ENCODE data around the gene DNAL1.
A peak's percentile ranks its signal among the peaks of the same experiment; 100 is the strongest.
"Not testable (repeated sequence)": the region's sequence is repeated elsewhere in the genome, so short reads cannot be mapped to it uniquely, and the experiment has no call there.

DNAL1 gene

DNA sequence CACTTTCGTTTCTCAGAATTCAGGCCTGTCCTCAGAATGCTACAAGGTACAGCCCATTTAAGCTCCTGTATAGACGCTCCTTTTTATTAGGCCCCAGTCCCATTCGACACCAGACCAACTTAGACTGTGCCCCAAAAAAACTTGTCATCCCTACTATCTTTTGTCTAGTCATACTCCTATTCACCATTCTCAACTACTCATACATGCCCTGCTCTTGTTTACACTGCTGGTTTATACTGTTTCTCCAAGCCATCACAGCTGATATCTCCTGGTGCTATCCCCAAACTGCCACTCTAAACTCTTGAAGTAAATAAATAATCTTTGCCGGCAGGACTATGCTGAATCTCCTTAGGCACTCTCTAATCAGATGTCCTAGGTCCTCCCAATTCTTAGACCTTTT is 63.3 kb downstream of the DNAL1 start:
- DNase-seq (ENCODE audit: low read depth in 2 of 2) = not testable (repeated sequence)

- no peak for DNase-seq (ENCODE audit: low read depth in 2 of 2)
Measured at GRCh38 chr14:73709904-73710469, 65.2 kb downstream of the DNAL1 start.

GRCh38 chr14:73710737-73711136 is 66.0 kb downstream of the DNAL1 start:
- DNase-seq (ENCODE audit: low read depth in 2 of 2) = no peak

- no peak for DNase-seq (ENCODE audit: low read depth in 2 of 2)
Measured at GRCh38 chr14:73712071-73712506, 67.3 kb downstream of the DNAL1 start.

- DNase-seq (ENCODE audit: low read depth in 2 of 2) = no peak
Measured at GRCh38 chr14:73712540-73713180, 67.9 kb downstream of the DNAL1 start.

- no peak for DNase-seq (ENCODE audit: low read depth in 2 of 2)
Measured at GRCh38 chr14:73713206-73713802, 68.5 kb downstream of the DNAL1 start.

- DNase-seq (ENCODE audit: low read depth in 2 of 2) = peak; percentile 73 to 79
Measured at GRCh38 chr14:73713803-73714655, 69.2 kb downstream of the DNAL1 start, which contains the start of gene PNMA1. Gene PNMA1 (minus strand): TSS chr14:73714384. CDS start chr14:73713639, 745 bp downstream.

DNA sequence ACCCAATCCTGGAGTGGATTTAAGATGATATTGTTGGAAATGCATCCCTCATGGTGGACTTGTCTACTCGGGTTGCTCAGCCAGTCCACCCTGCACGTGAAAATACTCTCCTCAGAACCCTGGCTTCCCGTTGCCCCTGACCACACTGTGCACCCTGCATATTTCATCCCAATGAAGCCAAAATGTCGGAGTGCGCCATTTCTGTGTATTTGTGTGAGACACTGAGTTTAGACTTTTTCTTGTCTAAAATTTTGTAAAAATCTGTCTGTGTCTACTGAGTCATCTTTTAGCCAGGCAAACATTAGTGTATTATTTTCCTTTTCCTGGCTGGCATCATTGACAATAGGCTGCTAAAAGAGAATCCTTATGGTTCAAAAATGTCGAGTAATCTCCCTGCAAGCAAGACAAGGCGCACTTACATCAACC is 69.9 kb downstream of the DNAL1 start:
- no peak for DNase-seq (ENCODE audit: low read depth in 2 of 2)

DNA sequence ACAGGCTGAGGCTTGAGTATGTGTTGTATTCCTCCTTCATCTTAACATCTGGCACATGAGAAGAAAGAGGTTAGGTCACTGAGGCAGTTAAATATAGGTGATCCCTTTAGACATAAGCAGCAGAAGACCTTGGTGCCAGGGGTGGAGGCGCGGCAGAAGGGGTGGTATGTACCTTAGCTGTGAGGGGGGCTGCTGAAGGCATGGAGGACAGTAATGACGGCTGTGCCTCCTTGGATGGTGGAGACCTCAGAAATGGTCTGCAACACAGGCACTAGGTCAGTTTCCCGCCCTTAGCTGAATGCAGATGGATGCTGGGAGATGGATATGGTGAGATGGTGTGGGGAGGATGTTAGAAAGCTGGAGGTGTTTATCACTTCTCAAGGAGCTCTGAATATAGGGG is 70.9 kb downstream of the DNAL1 start:
- no peak for DNase-seq (ENCODE audit: low read depth in 2 of 2)

GRCh38 chr14:73717266-73717665 is 72.5 kb downstream of the DNAL1 start:
- DNase-seq (ENCODE audit: low read depth in 2 of 2) = no peak

GRCh38 chr14:73717711-73718417 is 73.1 kb downstream of the DNAL1 start:
- no peak for DNase-seq (ENCODE audit: low read depth in 2 of 2)

- no peak for DNase-seq (ENCODE audit: low read depth in 2 of 2)
Measured at GRCh38 chr14:73718418-73719251, 73.8 kb downstream of the DNAL1 start.

- no peak for DNase-seq (ENCODE audit: low read depth in 2 of 2)
Measured at GRCh38 chr14:73719361-73719760, 74.6 kb downstream of the DNAL1 start.

DNA sequence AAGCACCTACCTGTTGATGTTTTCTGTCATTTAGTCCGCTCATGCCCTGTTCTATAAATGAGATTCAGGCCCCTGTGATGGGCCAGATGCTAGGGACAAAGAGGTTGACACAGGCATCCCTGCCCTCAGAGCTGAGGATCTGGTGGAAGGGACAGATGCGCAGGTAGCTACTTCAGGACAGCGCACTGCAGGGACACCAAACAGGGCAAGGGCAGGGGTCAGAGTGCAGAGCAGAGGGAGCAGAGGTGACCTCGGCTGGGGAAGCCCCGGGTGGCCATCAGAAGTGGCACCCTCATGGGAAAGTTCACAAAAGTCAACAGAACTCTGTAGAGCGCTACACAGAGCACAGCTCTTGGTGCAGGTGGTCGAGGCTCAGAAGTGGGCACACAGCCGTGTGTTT is 75.0 kb downstream of the DNAL1 start:
- no peak for DNase-seq (ENCODE audit: low read depth in 2 of 2)

DNA sequence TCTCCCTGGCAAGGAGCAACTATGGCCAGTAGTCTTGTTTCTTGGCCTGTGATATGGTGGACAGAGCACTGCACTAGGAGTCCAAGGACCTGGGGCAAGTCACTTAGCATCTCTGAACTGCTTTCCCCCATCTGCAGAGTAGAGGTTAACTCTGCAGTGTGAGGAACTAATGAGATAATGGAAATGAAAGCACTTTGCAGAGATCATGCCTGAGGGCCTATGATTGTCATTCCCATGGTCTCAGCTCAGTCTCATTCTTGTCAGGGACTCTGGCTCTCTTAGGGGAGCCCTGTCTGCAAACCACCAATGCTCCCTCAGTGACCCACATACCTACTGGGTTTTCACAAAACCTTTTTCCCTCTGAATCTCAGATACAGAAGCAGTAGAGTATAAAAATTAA is 75.8 kb downstream of the DNAL1 start:
- no peak for DNase-seq (ENCODE audit: low read depth in 2 of 2)

- no peak for DNase-seq (ENCODE audit: low read depth in 2 of 2)
Measured at GRCh38 chr14:73721101-73721821, 76.5 kb downstream of the DNAL1 start.

DNA sequence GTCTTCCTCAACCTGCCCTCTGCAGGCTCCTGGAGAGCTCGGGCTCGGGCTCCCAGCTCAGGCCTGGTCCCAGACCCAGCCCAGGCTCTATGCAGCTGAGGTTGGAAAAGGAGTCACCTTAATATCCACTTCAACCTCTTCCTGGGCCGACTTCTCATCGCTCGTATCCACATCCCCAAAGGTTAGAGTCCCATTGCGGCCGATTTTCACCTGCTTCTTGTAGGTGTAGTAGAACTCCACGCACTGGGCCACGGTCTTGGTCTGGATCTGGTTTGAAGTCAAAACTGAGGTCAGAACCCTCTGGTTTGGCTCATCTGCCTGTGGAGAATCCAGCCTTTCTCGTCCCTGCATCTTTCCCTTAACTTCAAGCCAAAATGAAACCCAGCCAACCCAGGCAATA is 77.8 kb downstream of the DNAL1 start:
- DNase-seq (ENCODE audit: low read depth in 2 of 2) = no peak

DNA sequence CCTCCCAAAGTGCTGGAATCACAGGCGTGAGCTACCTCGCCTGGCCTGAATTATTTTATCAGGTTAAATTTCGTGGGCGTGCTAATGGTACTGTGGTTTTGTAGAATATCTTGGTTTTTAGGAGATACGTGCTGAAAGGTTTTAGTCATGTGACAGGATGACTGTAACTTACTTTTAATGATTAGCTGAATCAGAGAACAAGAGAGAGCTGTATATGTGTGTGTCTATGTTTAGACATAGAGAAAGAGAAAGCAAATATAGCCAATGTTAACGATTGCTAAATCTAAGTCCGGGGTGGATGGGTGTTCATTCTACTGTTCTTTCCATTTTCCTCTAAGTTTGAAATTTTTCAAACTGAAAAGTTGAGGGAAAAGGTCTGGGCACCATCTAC is 78.6 kb downstream of the DNAL1 start:
- DNase-seq (ENCODE audit: low read depth in 2 of 2) = no peak

GRCh38 chr14:73723797-73724661 is 79.2 kb downstream of the DNAL1 start:
- no peak for DNase-seq (ENCODE audit: low read depth in 2 of 2)

All from stimulated activated CD8-positive, alpha-beta memory T cell treated with anti-CD3 and anti-CD28 coated beads, Interleukin-2, amount 100 ng/mL, for 1 hour (primary cell).